ENCODE results near the gene SETD1B.
"Not testable (repeated sequence)": the region's sequence is repeated elsewhere in the genome, so short reads cannot be mapped to it uniquely, and the experiment has no call there.

Gene SETD1B

DNA sequence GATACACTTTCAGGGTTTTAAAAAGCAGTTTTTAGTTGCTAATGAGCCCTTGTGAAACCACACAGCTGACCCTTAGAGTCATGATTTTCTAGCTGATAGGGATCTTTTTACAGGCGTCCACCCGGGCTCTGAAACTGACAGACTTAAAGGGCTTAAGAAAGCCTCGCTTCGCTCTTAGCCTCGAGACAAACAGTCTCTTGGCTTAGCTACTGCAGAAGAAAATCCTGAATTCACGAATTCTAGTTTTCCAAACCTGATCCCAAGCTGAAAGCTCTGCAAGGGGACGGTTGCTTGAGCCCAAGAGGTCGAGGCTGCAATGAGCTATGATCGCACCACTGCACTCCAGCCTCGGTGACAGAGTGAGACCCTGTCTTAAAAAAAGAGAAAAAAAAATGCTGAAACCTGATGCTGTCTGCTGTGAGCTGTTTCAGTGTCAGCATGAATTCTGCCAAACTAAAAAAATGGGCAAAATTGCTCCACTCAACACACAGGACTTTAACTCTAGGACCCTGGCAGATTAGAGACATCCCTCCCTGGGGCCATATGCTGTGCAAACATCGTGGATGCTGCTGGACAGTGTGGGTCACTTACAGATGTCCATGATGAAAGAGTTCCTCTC lies 57.9 kb downstream of the SETD1B start:
- DNase-seq: no peak

DNA sequence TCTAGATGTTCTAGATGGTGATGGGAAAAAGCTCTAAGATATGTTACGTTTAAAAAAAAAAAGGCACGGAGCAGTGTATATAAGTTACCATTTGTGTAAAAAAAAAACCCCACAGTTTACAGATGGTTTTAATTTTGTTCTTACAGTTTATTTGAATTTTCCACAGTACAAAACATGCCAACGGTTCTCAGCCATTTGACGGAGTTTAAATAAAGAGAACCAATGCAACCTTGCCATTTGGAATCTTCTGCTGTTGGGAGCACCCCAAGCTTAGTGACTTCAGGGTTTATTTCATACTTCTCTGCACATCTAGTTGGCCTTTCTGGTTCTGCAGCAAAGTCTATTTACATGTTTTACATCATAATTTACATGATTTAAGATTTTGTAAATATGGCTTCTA lies 62.5 kb downstream of the SETD1B start:
- DNase-seq: no peak

DNA sequence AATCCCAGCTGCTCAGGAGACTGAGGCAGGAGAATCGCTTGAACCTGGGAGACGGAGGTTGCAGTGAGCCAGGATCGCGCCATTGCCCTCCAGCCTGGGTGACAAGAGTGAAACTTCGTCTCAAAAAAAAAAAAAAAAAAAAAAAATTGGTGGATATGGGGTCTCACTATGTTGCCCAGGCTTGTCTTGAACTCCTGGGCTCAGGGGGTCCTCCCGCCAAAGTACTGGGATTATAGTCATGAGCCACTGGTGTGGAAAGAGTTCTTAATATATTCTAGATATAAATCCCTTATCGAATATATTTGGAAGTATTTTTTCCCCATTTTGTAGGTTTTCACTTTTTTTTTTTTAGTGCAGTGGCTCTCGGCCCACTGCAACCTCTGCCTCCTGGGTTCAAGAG lies 65.4 kb downstream of the SETD1B start:
- not testable (repeated sequence) for DNase-seq

DNA sequence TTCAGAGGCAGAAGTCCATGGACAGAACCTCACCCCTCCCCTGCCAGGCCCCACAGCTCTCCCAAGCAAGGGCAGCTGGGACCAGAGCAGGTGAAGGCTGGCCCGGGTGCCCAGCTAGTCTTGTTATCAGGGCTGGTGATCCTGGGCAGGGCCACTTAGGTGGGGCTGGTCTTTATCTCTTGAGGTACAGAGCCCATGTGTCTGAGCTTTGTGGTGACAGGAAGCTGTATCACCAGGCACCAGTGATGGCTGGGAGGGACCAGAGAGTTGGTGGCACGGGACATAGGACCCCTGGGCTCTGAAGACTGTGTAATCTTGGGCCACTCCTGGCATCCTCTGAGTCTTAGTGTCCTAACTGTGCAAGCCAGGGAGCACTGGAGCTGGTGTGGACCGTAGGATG lies 67.7 kb downstream of the SETD1B start:
- DNase-seq: no peak

DNA sequence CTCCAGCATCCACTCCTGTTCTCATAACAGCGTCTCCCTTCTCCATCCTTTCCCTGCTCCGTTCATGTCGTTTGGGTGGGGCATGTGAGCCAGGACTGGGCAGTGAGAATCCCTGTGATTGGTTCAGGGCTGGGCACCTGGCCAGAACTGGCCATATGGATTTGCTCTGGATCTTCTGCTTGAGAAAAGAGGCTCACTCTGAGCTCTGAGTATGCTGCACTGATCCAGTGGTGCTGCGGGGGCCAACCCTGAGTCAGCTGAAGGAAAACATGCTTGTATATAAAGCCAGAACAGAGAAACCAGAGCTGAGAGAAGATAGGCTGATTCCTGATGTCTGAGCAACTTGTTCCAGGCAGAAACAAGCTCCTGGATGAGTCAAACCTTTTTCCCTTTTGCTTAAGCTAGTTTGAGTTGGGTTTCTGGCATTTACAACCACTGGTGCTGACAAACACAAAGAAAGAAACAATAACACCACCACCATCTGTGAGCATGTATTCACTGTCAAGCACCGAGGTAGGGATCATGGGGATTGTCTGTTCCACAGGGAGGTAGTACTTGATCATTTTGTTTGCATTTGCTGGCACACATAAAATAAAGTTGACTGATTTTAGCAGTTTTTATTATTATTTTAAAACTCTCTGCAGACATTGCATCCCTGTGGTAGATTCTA lies 68.9 kb downstream of the SETD1B start:
- peak; percentile 22 for DNase-seq

DNA sequence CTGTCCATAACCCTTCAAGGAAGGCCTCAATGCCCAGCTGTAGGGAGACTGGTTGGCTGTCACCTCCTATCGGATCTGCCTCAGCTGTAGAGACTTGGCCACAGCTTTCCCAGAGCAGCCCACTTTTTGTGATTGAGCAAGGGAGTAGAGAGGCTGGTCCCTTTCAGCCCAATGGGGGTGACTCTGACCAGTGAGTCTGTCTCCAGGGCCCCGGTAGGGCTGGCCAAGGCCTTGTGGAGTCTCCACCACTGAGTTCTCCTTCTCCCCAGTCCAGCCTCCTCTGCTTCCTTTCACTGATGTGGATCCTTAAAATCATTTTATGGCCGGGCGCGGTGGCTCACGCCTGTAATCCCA lies 69.4 kb downstream of the SETD1B start:
- no peak for DNase-seq

DNA sequence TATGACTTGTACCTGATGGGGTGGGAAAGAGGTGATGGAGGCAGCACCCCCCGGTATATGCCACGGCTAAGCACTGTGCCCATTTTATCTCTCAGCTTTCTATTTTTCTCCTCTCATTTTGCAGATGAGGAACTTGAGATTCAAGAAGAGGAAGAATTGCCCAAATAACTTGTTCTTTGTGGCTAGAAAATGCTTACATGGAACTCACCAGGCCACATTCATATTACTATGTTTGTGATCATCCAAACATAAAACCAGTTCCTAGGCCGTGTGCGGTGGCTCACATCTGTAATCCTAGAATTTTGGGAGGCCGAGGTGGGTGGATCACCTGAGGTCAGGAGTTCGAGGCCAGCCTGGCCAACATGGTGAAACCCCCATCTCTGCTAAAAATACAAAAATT lies 70.3 kb downstream of the SETD1B start:
- no peak for DNase-seq

DNA sequence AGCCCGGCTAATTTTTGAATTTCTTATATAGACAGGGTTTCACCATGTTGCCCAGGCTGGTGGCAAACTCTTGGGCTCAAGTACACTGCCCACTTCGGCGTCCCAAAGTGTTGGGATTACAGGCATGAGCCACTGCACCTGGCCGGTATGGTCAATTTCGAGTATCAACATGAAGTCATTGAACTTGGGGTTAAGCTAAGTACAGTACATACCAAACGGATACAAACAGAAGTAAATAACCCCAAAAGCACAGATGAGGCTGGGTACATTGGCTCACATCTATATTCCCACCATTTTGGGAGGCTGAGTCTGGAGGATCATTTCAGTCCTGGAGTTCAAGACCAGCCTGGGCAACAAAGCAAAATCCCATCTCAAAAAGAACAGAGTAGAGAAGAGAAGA lies 71.8 kb downstream of the SETD1B start:
- no peak for DNase-seq

DNA sequence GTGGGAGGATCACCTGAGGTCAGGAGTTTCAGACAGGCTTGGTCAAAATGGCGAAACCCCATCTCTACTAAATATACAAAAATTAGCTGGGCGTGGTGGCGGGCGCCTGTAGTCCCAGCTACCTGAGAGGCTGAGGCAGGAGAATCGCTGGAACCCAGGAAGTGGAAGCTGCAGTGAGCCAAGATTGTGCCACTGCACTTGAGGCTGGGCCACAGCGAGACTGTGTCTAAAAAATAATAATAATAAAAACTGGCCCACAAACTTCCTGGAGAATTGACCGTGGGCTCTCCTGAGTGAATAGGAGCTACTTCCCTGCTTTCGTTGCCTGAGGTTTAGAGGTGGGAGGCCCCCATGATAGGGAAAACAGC lies 72.3 kb downstream of the SETD1B start:
- DNase-seq: not testable (repeated sequence)

Data from DMS153 (cell line).